ENCODE measurements around the gene PKD1L1. TPM values are rescaled to one million over a fixed set of nuclear protein-coding genes. Genes with fewer than 3 reads are reported as not detected.

Gene PKD1L1
- total RNA-seq, 1 experiment from 2014 or later = 0.17 TPM

GRCh38 chr7:47991741-47992311 lies 43.6 kb upstream of the PKD1L1 start:
- Histone ChIP-seq H3K4ac (ENCODE audit: low read depth, low read length) (no peak overlapping the region), H2AFZ (ENCODE audit: low read length) (peak overlapping the region; percentile 9), H2BK12ac (ENCODE audit: insufficient read length, low read depth, low read length) (no peak overlapping the region), H2BK5ac (ENCODE audit: insufficient read length, low read length) (no peak overlapping the region), H3K79me2 (ENCODE audit: insufficient read depth, low read length) (no peaks in the 10 kb centered on the region), H3K14ac (ENCODE audit: insufficient read depth, low read length) (peak overlapping the region; percentile 96), H3K56ac (ENCODE audit: insufficient read length, low read depth, low read length) (no peak overlapping the region), H3K18ac (ENCODE audit: insufficient read length, low read depth, low read length) (peak overlapping the region; percentile 97), H4K20me1 (ENCODE audit: control insufficient read depth, insufficient read depth, insufficient read length) (no peaks in the 10 kb centered on the region), H3T11ph (ENCODE audit: low read length) (no peak overlapping the region), H3K79me1 (ENCODE audit: insufficient read depth, low read depth, low read length, poor library complexity, severe bottlenecking) (no peaks in the 10 kb centered on the region), H3K27ac (ENCODE audit: insufficient read length, low read depth, low read length) (no peak overlapping the region), H2BK15ac (ENCODE audit: low read depth, low read length) (no peak overlapping the region), H3K27me3 (ENCODE audit: insufficient read depth, low read length) (no peaks in the 10 kb centered on the region), H3K23me2 (ENCODE audit: insufficient read length, low read depth, low read length, poor library complexity, severe bottlenecking) (peaks cover 3% of the 10 kb centered on the region), H2BK120ac (ENCODE audit: low read depth, low read length, poor library complexity, severe bottlenecking) (no peak overlapping the region), H4K5ac (ENCODE audit: insufficient read length, low read depth, low read length) (peak overlapping the region; percentile 10), H2AK5ac (ENCODE audit: insufficient read length, low read length) (no peak overlapping the region), H3K23ac (ENCODE audit: insufficient read length, low read depth, low read length) (no peak overlapping the region), H3K4me1 (ENCODE audit: insufficient read depth, low read length) (no peaks in the 10 kb centered on the region), H4K91ac (ENCODE audit: insufficient read length, low read depth, low read length) (no peak overlapping the region), H2BK20ac (ENCODE audit: low read depth, low read length, poor library complexity, severe bottlenecking) (no peak overlapping the region), H4K8ac (replicated peaks; ENCODE audit: insufficient read length, low read depth, low read length) (no peak overlapping the region), H3K9me3 (ENCODE audit: control insufficient read depth, low read depth, low read length) (no peaks in the 10 kb centered on the region), H3K4me2 (ENCODE audit: insufficient read depth, insufficient read length, low read length) (peak overlapping the region; percentile 63), H3K9ac (ENCODE audit: extremely low read depth, insufficient read length, low read length) (peak overlapping the region; percentile 66)
- H3K9me3 Mint-ChIP-seq = peaks cover 2 to 6% of the 10 kb centered on the region in 2 experiments
- peaks cover 0 to 6% (median 4%) of the 10 kb centered on the region in 3 experiments; a peak in 3 of 7 replicates for H3K36me3 Mint-ChIP-seq (ENCODE audit: insufficient read depth in 1 of 3, low read depth in 3 of 3)
- TF ChIP-seq CTCF (conservative IDR thresholded peaks at IDR 0.05) = peak; percentile 73
- no CpG with 5 or more reads among the region's 26 CpGs for WGBS (ENCODE audit: extremely low coverage, insufficient read length, low lambda C conversion rate)
- H3K4me3 Mint-ChIP-seq = peak overlapping the region; percentile 76
- H3K27ac Mint-ChIP-seq = peak overlapping the region; percentile 80 to 95 (median 93)
- peaks cover 32% of the 10 kb centered on the region in 2 experiments for H3K4me1 Mint-ChIP-seq
- peak; percentile 94 for DNase-seq
- no peaks in the 10 kb centered on the region for H3K27me3 Mint-ChIP-seq (ENCODE audit: low read depth)
